HG03342 (cell line): ENCODE measurements around the gene MED16.

ENCODE experiments used
- ATAC-seq: cut with Tn5 transposase; IDR thresholded peaks from one replicate; pipeline ENCODE4 v1.9.1; 2021; ENCODE audit warnings: mild to moderate bottlenecking, moderate library complexity; ENCODE audit not compliant: unreplicated experiment

The MED16 gene

GRCh38 chr19:892894-893689 lies at the start of gene MED16, which contains the start of gene RNU6-9:
TSS of gene MED16 (minus strand) at chr19:893187. CDS start at chr19:891131, 2,056 bp downstream.
TSS of gene RNU6-9 (plus strand) at chr19:893484.
- ATAC-seq: peak; percentile 78

GRCh38 chr19:942133-942645 lies 49.2 kb upstream of the MED16 start:
- no peak for ATAC-seq

- ATAC-seq: no peak
Measured at GRCh38 chr19:941292-942132, 48.5 kb upstream of the MED16 start.

- no peak for ATAC-seq
Measured at GRCh38 chr19:940591-941291, 47.8 kb upstream of the MED16 start.

- no peak for ATAC-seq
Measured at GRCh38 chr19:939922-940321, 46.9 kb upstream of the MED16 start.

- ATAC-seq: no peak
Measured at GRCh38 chr19:939439-939838, 46.5 kb upstream of the MED16 start.

- ATAC-seq: no peak
Measured at GRCh38 chr19:938233-938923, 45.4 kb upstream of the MED16 start.

GRCh38 chr19:937259-937694 lies 44.3 kb upstream of the MED16 start:
- ATAC-seq: no peak

GRCh38 chr19:936175-936546 lies 43.2 kb upstream of the MED16 start:
- no peak for ATAC-seq

GRCh38 chr19:934865-935479 lies 42.0 kb upstream of the MED16 start:
- ATAC-seq: no peak

- ATAC-seq: no peak
Measured at GRCh38 chr19:934197-934840, 41.3 kb upstream of the MED16 start.

GRCh38 chr19:933553-933882 lies 40.5 kb upstream of the MED16 start:
- no peak for ATAC-seq

- no peak for ATAC-seq
Measured at GRCh38 chr19:932648-933552, 39.9 kb upstream of the MED16 start.

GRCh38 chr19:931860-932647 lies 39.1 kb upstream of the MED16 start:
- ATAC-seq: no peak

GRCh38 chr19:929891-930258 lies 36.9 kb upstream of the MED16 start:
- no peak for ATAC-seq

GRCh38 chr19:929203-929890 lies 36.4 kb upstream of the MED16 start:
- ATAC-seq: no peak

GRCh38 chr19:928471-929202 lies 35.6 kb upstream of the MED16 start:
- no peak for ATAC-seq
